ENCODE data around the gene ULBP3. TPM values are rescaled to one million over a fixed set of nuclear protein-coding genes. Genes with fewer than 3 reads are reported as not detected.

The ULBP3 gene
- total RNA-seq, result 20.3 and 21.7 TPM in 2 replicates

GRCh38 chr6:150068720-150069648 lies at the start of gene ULBP3:
Gene ULBP3 (minus strand): TSS chr6:150069121. CDS start chr6:150069066, 55 bp downstream.

DNA sequence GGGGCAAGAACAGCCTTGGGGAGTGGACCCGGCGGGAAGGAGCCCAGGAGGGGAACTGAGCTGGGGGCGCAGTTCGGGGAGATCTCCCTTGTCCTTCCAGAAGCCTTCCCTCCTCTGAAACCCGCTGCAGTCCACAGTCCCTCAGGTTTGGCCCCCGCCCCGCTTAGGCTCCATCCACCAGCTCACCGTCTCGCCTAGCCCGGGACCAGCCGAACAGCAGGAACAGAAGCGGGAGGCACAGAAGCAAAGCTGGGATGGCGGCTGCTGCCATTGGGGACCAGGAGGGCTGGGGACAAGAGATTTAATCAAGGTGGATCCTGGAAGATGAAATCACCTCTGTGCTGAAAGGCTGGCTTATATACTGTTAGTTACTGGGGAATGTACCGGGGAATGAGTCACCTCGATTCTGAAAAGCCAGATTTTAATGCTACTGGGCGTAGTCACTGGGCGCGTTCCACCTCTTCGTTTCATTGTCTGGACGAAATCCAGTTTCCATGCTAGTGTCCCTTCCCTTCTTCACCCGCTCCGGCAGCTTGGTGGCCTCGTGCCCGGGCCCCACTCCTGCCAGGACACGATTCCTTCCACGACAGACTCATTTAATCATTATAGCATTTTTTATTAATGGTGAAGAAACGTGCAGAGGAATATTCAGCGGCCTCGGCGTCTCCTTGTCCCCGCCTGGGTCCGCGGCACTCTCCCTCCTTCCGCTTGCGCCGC lies 43.6 kb downstream of the ULBP3 start, which contains the start of gene RAET1L:
TSS of gene RAET1L (minus strand) at position 332 of the 717 bp plus-strand sequence. CDS start at position 271, 61 bp downstream.

Other genes starting within 250 kb of the ULBP3 start
- gene LRP11, start 204.8 kb downstream of the ULBP3 start, total RNA-seq, result 78.3 and 95.0 TPM in 2 replicates
- 0.39 and 8.2 TPM in 2 replicates for gene RAET1E, start 171.0 kb downstream of the ULBP3 start, total RNA-seq
- gene RAET1G, start 146.0 kb downstream of the ULBP3 start, total RNA-seq, result 4.4 and 9.4 TPM in 2 replicates
- gene ULBP2, start 127.1 kb downstream of the ULBP3 start, total RNA-seq, result 4.2 and 5.1 TPM in 2 replicates
- gene ULBP1, start 105.2 kb downstream of the ULBP3 start, total RNA-seq, result 0.52 and 0.65 TPM in 2 replicates
- not detected in 2 replicates for gene RAET1L, start 43.6 kb downstream of the ULBP3 start, total RNA-seq
- 11.8 and 13.9 TPM in 2 replicates for gene PPP1R14C, start 73.9 kb upstream of the ULBP3 start, total RNA-seq